ENCODE measurements around the gene MTA2.
"Not testable (repeated sequence)": the region's sequence is repeated elsewhere in the genome, so short reads cannot be mapped to it uniquely, and the experiment has no call there.

MTA2 gene

DNA sequence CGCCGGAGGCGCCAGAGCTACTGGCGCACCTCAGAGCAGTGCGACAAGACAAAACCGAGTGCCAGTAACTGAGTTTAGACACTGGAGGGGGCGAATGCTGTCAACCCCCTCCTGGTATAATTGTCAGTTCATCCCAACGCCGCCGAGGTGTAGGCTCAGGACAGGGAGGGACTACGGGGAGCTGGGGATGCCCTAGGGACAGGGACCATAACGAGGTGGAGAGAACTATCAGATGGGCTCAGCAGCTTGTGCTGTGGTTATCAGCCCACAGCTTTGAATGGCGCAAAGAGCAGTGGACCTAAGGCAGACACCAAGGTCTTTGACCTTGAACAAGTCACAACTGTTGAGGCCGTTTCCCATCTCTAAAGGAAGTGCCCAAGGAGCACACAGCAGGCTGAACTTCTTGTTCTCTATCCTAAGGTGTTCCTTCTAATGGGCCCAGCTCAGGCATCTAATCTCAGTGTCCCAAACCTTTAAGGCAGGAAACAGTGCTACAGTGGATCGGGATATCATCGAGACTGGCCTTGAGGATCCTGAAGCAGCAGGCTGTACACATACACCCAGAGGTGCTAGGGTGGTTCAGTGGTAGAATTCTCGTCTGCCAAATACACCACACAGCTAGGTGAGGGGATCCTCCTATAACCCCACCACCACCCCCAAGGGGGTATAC is 9.4 kb downstream of the MTA2 start:
- no peak for DNase-seq (ENCODE audit: low read depth)

DNA sequence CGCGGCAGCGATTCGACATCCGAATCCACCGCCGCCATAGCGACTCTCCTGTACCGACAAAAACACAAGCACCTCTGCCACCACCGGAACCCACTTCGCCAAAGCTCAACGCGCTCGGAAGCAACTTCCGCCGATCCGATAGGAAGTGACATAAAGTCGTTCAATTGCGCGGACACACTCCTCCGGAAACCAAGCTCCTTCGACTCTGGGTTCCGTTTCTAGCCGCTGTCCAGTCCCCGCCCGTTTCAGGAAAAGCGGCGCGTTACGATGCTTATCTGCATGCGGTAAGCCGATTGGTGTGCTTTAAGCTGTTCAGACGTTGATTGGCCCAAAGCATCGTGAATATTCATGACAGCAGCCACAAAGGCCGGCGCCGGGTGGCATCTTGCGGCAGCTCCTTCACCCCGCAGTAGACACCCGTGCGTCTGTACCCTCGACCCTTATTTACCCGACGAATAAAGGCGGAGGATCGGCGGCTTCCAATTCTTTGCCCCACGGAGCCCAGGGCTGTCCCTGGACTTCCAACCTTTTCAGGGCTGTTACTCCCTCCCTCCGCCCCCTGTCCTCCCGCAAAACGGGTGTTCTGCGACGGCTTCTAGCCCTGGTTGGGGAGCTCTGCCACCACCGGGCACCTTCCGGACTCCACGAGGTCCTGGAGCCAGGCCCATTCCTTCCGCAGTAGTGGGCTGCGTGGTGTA is 10.1 kb downstream of the MTA2 start, which contains the start of gene TUT1:
TUT1 (minus strand) TSS at position 76 of the 698 bp plus-strand sequence; CDS start at position 38, 38 bp downstream.
- DNase-seq (ENCODE audit: low read depth) = peak; percentile 95

DNA sequence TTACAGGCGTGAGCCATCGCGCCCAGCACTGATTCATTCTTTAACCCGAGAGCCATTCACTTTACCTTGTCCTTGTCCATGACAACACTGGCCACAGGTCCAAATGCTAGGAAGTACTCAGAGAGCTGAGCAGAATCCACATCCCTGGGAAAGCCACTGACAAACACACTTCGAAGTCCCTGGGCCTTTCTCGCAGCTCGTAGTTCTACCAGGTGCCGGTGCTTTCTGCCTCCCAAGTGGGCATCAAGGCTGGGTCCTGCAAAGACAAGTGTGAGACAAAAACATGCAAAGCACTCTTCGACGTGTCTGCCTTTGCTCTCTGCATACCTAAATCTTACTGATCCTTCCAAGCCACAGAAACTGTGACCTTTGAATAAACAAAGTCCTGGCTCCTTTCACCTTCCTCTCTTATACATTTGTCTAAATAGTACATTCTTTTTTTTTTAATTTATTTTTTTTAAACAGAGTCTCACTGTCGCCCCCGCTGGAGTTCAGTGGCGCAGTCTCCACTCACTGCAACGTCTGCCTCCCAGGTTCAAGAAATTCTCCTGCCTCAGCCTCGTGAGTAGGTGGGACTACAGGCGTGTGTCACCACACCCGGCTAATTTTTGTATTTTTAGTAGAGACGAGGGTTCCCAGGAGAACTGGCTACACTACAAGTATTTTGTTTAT is 12.6 kb downstream of the MTA2 start:
- no peak for DNase-seq (ENCODE audit: low read depth)

DNA sequence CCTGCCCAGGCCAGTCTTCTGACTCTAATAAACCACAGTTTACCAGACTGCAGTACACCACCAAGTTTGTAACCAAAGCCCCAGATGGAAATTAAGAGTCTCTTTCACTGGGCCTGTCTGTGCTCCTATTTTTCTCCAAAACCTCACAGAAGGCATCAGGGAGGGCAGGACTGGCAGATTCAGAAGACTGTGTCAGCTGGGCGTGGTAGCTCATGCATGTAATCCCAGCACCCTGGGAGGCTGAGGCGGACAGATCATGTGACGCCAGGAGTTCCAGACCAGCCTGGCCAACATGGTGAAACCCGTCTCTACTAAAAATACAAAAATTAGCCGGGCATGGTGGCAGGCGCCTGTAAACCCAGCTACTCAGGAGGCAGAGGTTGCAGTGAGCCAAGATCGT is 16.3 kb downstream of the MTA2 start:
- DNase-seq (ENCODE audit: low read depth) = not testable (repeated sequence)

DNA sequence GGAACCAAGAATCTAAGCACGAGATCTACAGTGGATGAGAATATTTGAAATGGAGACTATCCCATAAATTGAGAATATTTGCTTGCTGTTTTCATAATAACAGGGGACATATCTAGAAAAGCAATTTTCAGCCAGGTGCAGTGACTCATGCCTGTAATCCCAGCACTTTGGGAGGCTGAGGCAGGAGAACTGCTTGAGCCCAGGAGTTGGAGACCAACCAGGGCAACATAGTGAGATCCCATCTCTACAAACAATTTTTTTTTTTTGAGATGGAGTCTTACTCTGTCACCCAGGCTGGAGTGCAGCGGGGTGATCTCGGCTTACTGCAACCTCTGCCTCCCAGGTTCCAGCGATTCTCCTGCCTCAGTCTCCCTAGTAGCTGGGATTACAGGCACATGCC is 19.9 kb downstream of the MTA2 start:
- DNase-seq (ENCODE audit: low read depth) = not testable (repeated sequence)

DNA sequence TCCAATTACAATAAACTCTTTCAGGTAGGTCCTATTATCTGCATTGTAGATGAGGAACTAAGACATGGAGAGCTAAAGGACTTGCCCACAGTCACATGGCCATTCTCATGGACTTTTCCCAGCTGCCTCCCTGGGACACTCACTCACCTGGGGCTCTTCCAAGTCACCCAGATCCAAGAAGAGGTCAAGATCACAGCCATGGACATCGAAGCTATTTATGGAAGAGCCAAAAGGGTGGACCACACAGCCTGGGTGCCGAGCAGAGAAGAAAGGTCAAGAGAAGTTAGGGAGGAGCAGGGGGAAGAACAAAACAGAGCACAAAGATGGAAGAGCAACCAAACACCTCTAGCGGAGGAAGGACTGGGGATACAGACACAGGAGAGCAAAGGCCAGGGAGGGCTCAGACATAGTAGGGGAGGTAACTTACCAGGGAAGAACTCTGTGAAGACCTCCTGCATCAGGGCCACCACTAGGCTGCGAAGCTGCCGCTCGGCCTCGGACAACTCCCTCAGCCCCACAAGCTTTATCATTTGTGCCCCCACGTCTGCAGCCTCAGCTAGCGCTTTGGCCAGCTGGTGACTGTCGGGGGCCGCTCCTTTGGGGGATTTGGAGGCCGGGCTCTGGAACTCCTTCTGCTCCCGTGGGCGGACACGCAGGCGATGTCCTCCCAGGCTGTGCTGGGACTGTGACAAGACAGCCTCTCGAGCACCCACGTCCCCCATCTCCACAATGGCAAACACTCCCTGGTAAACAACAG is 20.5 kb downstream of the MTA2 start:
- no peak for DNase-seq (ENCODE audit: low read depth)

DNA sequence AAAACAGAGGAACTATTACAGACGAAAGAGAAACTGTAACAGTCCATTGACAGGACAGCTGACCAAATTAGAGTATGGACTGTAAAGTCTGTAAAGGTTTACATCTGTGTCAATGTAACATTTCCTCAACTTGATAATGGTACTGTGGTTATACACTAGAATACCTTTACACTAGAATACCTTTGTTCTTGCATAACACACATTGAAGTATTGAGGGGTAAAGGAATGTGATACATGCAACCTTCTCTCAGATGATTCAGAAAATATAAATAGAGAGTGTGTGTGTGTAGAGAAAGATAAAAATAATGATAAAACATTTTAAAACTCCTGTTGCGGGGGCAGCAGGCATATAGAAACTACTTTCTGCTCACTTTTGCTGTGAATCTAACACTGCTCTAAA is 22.4 kb downstream of the MTA2 start:
- no peak for DNase-seq (ENCODE audit: low read depth)

DNA sequence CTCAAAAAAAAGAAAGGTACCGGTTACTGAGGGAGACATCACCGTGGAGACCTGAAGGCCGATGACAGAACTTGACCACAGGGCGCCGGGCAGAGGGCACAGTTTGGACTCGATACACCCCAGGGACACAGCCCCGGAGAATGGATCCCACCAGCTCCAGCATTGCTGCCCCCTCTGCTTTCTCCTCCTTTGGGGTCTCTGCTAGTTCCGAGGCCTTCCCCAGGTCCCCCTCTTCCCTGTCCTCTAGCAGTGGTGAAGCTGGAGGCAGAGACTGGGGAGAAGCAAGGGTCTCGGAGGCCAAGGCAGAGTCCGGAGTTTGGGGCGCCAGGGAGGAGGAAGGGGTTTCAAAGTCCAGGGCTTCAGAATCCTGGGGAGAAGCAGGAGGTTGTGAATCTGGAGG is 23.1 kb downstream of the MTA2 start:
- DNase-seq (ENCODE audit: low read depth) = no peak

DNA sequence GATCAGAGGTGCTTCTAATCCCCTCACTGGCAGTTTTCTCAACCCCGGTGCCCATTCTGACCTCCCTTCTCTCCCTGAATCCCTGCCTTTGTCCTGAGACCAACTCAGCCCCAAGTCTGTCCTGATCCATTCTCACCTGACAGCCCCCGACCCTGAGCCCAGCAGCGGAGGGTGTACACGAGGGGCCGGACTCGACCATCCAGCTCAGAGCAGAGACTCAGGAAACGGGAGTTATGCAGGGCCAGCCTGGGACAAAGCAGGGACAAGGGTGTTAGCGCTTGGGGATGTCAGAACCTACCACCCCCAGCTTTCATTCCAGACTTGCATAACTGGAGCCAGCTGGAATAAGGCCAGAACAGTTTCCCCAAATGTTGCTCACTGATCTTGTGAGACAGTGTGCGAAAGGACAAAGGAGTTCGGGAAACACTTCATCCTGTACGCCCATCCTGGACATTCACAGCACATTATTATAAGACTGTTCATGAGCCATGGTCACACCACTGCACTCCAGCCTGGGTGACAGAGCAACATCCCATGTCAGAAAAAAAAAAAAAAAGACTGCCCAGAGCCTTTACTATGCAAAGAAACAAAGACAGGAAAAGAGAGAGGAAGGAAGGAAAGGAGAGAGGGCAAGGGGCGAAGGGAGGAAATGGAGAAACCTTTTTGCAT is 24.5 kb downstream of the MTA2 start:
- DNase-seq (ENCODE audit: low read depth) = no peak

DNA sequence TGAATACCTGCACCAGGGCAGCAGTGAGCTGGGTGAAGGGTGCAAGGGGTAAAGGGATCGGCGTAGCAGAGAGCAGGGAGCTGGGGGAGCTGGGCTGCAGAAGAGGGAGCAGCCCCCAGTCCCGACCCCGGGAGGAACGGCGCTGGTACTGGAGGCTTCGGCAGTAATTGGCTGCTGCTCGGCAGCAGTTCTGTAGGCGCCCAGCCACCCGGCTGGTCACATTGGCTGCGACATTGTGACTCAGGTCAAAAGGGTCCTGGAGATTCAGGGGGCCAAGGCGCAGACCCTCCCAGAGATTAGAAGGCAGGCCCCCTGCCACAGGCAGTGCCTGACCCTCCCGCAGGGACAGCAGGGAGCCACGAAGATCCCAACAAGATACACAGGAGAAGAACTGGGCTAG is 25.8 kb downstream of the MTA2 start:
- no peak for DNase-seq (ENCODE audit: low read depth)

DNA sequence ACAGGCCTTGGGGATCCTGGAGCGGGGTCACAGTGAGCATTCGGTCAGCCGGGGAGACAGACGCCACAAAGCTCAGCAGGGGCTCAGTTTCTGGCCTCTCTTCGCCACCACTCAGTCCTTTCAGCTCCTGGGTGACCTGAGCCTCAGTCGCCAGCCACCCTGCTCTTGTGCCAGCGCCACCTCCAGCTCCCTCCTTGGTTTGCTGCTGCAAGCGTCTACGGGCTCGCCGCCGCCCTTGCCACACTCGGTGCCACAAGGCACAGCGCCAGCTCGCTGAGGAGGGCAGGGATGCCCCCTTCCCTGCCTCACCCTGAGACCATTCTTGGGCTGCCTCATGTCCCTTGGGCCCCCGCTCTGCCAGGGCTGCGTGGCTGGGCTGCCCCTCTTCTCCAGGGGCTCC is 26.5 kb downstream of the MTA2 start:
- no peak for DNase-seq (ENCODE audit: low read depth)

DNA sequence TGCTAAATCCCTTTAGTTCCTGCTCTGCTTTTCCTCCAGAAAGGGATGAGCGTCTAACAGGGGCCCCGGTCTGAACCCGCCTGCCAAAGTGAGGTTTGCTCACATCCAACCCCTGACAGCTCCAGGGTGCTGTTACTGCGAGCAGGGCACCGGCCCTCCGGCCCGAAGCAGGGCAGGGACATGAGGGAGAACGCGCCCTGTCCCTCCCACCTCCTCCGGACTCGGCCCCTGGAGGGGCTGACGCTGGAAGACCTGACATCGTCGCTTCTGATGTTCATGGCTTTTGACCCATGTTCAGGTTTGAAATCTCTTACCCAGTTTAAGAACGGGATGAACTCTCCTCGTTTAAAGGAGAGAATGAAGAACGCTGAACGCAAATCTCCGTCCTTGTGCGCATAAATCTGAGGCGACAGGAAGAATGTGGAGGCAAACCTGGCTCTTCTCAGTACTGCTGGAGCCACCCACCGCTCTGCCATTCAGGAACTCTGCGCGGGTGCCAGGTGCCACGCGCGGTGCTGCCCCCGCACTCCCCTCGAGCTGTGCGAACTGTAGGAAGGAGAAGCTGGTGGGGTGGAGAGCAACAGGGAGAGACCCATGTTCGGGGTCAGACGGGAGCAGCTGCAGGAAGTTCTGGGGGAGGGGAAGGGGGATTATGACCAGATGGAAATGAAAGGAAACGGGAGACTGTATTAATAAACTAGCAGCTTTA is 27.1 kb downstream of the MTA2 start:
- DNase-seq (ENCODE audit: low read depth) = no peak

DNA sequence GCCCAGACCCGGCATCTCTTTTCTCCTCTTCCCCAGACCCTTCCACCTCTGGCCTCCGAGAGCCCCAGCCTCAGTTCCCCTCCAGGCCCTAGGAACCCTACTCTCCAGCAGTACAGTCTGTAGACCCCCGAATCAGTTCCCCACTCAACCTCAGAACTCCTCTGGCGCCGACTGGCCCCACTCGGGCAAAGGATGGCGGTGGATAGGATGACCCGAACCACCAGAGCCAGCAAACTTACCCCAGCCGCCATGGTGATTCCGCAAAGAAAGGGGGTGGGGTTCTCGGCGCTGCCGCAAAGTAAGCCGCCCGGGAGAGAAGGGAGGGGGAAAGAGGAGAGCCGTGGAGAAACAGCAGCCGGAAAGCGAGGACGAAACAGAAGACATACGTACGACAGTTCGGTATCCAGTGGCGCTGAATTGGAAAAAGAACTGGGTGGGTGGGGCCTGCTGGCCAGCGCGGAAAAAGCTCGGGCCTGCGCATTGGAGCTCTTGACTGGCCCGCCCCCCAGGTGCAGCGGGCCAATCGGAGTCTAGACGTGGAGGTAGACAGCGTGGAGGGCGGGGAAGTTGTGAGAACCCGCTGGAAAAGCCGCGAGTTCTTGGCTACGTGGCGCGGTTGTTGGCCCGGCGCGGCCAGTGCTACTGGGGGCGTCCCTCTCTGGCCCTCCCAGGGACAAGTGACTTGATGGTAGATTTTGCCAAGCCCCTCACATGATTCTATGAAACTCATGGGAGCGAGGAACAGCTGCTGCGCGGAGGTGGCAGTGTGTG is 27.9 kb downstream of the MTA2 start, which contains the start of gene EEF1G:
EEF1G (minus strand) TSS at position 300 of the 771 bp plus-strand sequence; CDS start at position 251, 49 bp downstream.
- peak; percentile 98 for DNase-seq (ENCODE audit: low read depth)

DNA sequence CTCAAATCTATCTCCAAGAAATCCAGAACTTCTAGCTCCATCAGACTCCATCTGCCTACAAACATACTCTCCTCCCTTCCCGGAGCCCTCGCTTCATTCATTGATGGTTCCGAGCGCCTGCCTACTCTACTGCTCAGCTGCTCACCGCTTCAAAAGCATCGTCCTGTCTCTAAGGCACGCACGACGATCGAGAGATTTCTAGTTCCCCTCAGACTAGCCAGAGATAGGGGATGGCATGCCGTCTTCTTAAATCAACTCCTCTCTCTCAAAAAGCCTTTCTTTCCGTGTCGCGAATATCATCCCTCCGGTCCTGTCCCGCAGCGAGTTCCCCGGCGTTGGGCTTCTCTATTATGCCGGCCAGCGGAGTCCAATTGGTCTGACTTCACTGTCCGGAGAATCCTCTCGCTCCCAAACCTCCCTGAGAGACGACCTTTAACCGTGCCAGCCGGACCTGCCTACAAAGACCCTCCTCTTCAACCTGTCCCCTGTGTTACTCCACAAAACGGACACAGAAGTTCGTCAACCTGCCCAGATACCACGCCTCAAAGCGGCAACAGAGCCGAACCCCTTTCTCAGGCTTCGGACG is 28.6 kb downstream of the MTA2 start:
- DNase-seq (ENCODE audit: low read depth) = no peak

DNA sequence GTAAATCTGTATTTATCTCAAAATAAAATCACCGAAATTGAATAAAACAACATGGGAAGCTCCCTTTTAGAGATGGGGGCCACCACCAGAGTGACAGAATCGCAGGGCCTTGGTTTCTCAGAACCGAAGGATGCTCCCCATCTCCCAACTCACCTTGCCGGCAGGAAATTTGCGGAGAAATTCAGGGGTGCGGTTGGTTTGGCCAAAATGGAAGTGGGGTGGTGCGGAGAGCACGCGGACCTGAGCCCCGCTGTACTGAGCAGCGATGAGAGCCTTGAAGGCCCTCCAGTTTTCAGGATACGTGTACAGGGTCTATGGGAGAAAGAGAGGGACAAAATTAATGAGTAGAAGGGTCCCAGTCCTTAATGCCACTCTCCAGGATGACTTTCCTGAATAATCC is 29.2 kb downstream of the MTA2 start:
- no peak for DNase-seq (ENCODE audit: low read depth)

DNA sequence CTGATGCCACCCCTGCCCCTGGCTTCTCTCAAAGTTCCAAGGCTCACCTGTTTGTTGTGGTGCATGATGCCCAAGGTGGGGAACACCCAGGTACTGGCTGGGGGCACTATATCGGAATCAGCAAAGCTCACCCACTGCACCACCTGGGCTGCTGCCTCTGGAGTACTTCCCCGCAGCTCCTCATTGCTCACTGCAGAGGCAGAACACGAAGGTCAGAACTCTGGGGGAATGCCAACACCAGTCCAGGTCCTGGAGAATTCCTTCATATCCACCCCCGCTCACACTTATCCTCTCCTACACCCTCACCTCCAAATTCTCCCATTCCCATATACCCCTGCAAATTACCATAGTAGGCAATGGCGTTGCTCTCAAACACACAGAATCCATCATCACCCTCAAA is 30.2 kb downstream of the MTA2 start:
- DNase-seq (ENCODE audit: low read depth) = not testable (repeated sequence)

DNA sequence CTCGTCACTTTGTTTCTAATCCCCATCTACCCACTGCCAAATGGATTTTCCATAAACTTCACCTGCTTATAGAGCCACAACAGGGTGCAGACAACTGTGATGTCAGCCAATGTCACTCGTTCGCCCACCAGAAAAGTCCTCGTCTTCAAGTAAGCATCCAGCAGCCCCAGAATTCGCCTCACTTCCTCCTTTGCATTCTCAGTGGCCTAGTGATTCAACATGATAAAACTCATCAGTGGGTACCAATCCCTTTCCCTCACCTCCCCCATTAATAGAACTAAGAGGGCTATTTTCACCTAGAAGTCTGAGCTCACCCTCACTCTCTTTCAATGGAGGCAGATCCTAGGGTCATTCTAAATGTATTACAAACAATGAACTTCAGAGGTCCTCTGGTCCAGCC is 30.8 kb downstream of the MTA2 start:
- DNase-seq (ENCODE audit: low read depth) = not testable (repeated sequence)

DNA sequence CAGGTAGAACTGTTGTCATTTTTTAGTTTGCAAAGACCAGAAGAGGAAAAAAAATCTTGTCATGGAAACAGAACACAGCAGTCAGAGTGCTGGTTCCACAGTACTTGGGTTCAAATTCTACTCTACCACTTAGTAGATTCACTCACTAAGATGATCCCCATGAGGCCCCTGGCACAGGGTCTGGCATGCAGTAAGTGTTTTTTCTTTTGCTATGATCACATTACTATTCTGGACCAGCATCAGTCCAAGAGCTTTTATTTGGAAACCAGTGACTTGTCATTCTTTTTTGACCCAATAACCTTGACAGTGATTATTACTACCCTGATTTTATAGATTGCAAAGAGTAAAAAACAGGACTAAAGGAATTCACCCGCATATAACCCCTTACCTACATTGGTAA is 32.1 kb downstream of the MTA2 start:
- no peak for DNase-seq (ENCODE audit: low read depth)

DNA sequence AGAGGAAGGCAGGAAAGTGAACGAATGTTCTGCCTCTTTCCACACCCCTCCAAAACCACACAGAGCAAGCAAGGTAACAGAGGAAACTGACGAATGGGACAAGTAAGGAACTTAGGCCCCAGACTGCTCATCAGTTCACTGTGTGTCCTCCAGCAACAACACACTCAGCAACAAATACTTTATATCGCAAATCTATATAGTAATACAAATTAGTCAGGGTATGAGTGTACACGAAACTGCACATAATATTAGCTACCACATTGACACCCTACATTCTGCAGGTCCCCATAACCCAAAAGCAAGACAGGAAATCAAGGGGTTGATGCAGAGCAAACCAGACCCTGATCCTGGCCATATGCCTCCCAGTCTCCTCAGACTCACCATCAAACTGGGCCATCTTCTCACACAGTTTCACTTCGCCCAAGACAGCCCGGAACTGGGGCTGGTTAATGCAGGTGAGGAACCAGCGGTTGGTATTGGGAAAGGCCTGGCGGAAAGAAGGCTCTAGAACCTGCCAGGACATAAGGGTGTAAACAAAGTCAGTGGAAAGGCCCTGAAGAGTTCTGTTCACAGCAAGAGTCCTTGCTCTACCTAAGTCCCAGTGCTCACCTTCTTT is 34.5 kb downstream of the MTA2 start:
- DNase-seq (ENCODE audit: low read depth) = no peak

All from T follicular helper cell (primary cell).